ENCODE measurements around the gene PKNOX2.

- TF ChIP-seq CTCF (conservative IDR thresholded peaks at IDR 0.05 in 1 of 2, IDR thresholded peaks at IDR 0.05 in 1 of 2; ENCODE audit: extremely low read depth in 1 of 2, insufficient read depth in 1 of 2, low read depth in 1 of 2, low read length in 2 of 2) (no peak), EZH2 (IDR thresholded peaks at IDR 0.05; ENCODE audit: borderline replicate concordance, low read length) (no peak)
Observed at GRCh38 chr11:125305345-125305744, 140.8 kb downstream of the PKNOX2 start.
